Smooth muscle cell (in vitro differentiated cells): ENCODE results near the gene ADK. TPM values are rescaled to one million over a fixed set of nuclear protein-coding genes. Genes with fewer than 3 reads are reported as not detected.
A peak's percentile ranks its signal among the peaks of the same experiment; 100 is the strongest.

Experiments
- DNase-seq: peaks from one replicate; lab custom pipeline; 2025; ENCODE audit not compliant: unreplicated experiment; lab: John Stamatoyannopoulos, UW
- H2AFZ ChIP-seq: fragments of 200-600 bp; sonication (generic); 2 replicates; pipeline ENCODE4 v1.6.0; 2016; ENCODE audit warnings: antibody characterized with exemption, low read depth, mild to moderate bottlenecking
- H3F3A ChIP-seq: fragments of 200-600 bp; sonication (generic); 2 replicates; pipeline ENCODE4 v1.6.0; 2017; ENCODE audit warnings: antibody characterized with exemption, low read depth
- H3K27ac ChIP-seq: fragments of 200-600 bp; sonication (generic); 2 replicates; pipeline ENCODE4 v1.5.1; 2016; ENCODE audit warnings: low read depth, mild to moderate bottlenecking
- H3K27me3 ChIP-seq: fragments of 200-600 bp; sonication (generic); 2 replicates; pipeline ENCODE4 v1.6.1; 2016; ENCODE audit warnings: low read depth, mild to moderate bottlenecking
- H3K36me3 ChIP-seq: fragments of 200-600 bp; sonication (generic); 2 replicates; pipeline ENCODE4 v1.5.1; 2016; ENCODE audit warnings: low read depth
- H3K4me1 ChIP-seq: fragments of 200-600 bp; sonication (generic); 2 replicates; pipeline ENCODE4 v1.5.1; 2016; ENCODE audit warnings: low read depth
- H3K4me2 ChIP-seq: fragments of 200-600 bp; sonication (generic); 2 replicates; pipeline ENCODE4 v1.6.0; 2016; ENCODE audit warnings: mild to moderate bottlenecking
- H3K4me3 ChIP-seq: fragments of 200-600 bp; sonication (generic); 2 replicates; pipeline ENCODE4 v1.5.1; 2016; ENCODE audit warnings: mild to moderate bottlenecking
- H3K79me2 ChIP-seq: fragments of 200-600 bp; sonication (generic); 2 replicates; pipeline ENCODE4 v1.6.0; 2016; ENCODE audit warnings: low read depth, mild to moderate bottlenecking
- H3K9ac ChIP-seq: fragments of 200-600 bp; sonication (generic); 2 replicates; pipeline ENCODE4 v1.6.0; 2016; ENCODE audit warnings: low read depth
- H3K9me3 ChIP-seq: fragments of 200-600 bp; sonication (generic); replicated peaks from 2 replicates; pipeline ENCODE4 v1.5.1; 2016; ENCODE audit warnings: low read depth
- H4K20me1 ChIP-seq: fragments of 200-600 bp; sonication (generic); 2 replicates; pipeline ENCODE4 v1.6.0; 2016; ENCODE audit warnings: low read depth
- CTCF ChIP-seq: fragments of 200-600 bp; sonication (generic); IDR thresholded peaks from 2 replicates; pipeline ENCODE4 v1.5.1; 2017; ENCODE audit warnings: borderline replicate concordance, mild to moderate bottlenecking, antibody characterized with exemption; ENCODE audit not compliant: insufficient read depth, poor library complexity, severe bottlenecking
- WGBS: methylation state at CpG from one replicate; pipeline ENCODE4 v1.1.7; 2016; ENCODE audit warnings: low lambda C conversion rate; 5-methylcytosine and 5-hydroxymethylcytosine counted together
- polyA plus RNA-seq: library from polyadenylated mRNA; unstranded; fragments of >200 nt; fragmentation: Nextera tagmentation; extraction: Ambion mirVana; gene quantifications from 2 replicates; pipeline ENCODE4 v1.2.1, GENCODE V29; 2016
- total RNA-seq: library from RNA; depleted of rRNA; stranded (reverse); fragments of >200 nt; gene quantifications from 2 replicates; pipeline ENCODE4 v1.2.3, GENCODE V29; 2014

Gene ADK
- total and polyA plus RNA-seq, 2 experiments from 2014 or later, result 19.4 to 25.1 TPM

GRCh38 chr10:74419958-74420375 lies 268.9 kb downstream of the ADK start:
- H3K27me3 ChIP-seq, result no peaks in the 10 kb centered on the region
- H3K36me3 ChIP-seq, result no peaks in the 10 kb centered on the region
- H3K9me3 ChIP-seq, result no peaks in the 10 kb centered on the region
- H2AFZ ChIP-seq, result no peak overlapping the region
- no peaks in the 10 kb centered on the region for H3F3A ChIP-seq
- no peak overlapping the region for H3K4me2 ChIP-seq
- no peaks in the 10 kb centered on the region for H3K79me2 ChIP-seq
- no peak overlapping the region for H3K4me3 ChIP-seq
- H3K9ac ChIP-seq, result no peak overlapping the region
- TF ChIP-seq CTCF, result peak; percentile 41
- 93% methylated on average over 2 of the region's 2 CpGs for WGBS
- no peaks in the 10 kb centered on the region for H4K20me1 ChIP-seq
- H3K4me1 ChIP-seq, result peaks cover 17% of the 10 kb centered on the region
- H3K27ac ChIP-seq, result no peak overlapping the region
- DNase-seq, result no peak

- no peaks in the 10 kb centered on the region for H4K20me1 ChIP-seq
- no peak overlapping the region for H2AFZ ChIP-seq
- H3K36me3 ChIP-seq, result no peaks in the 10 kb centered on the region
- peaks cover under 1% of the 10 kb centered on the region for H3K4me1 ChIP-seq
- no peaks in the 10 kb centered on the region for H3F3A ChIP-seq
- no peak for DNase-seq
- H3K79me2 ChIP-seq, result no peaks in the 10 kb centered on the region
- H3K9ac ChIP-seq, result no peak overlapping the region
- H3K27me3 ChIP-seq, result no peaks in the 10 kb centered on the region
- no peak for TF ChIP-seq CTCF
- no peaks in the 10 kb centered on the region for H3K9me3 ChIP-seq
- no peak overlapping the region for H3K27ac ChIP-seq
- H3K4me3 ChIP-seq, result no peak overlapping the region
- WGBS, result 100% methylated on average over 1 of the region's 1 CpG
- no peak overlapping the region for H3K4me2 ChIP-seq
Observed at GRCh38 chr10:74424565-74424964, 273.5 kb downstream of the ADK start.

GRCh38 chr10:74425456-74426001 lies 274.5 kb downstream of the ADK start:
- no peak for DNase-seq
- Histone ChIP-seq H4K20me1 (no peaks in the 10 kb centered on the region), H3K4me2 (no peak overlapping the region), H3K9me3 (no peaks in the 10 kb centered on the region), H3K27me3 (no peaks in the 10 kb centered on the region), H3K27ac (no peak overlapping the region), H3K4me1 (no peaks in the 10 kb centered on the region), H3K36me3 (no peaks in the 10 kb centered on the region), H3K4me3 (no peak overlapping the region), H3F3A (no peaks in the 10 kb centered on the region), H3K79me2 (no peaks in the 10 kb centered on the region), H3K9ac (no peak overlapping the region), H2AFZ (no peak overlapping the region)
- WGBS, result 97% methylated on average over 2 of the region's 2 CpGs
- TF ChIP-seq CTCF, result no peak

GRCh38 chr10:74431816-74432215 lies 280.8 kb downstream of the ADK start:
- Histone ChIP-seq H2AFZ (no peak overlapping the region), H3K4me2 (no peak overlapping the region), H3K79me2 (no peaks in the 10 kb centered on the region), H3K9ac (no peak overlapping the region), H3K27ac (no peak overlapping the region), H3K9me3 (no peaks in the 10 kb centered on the region), H4K20me1 (peaks cover 11% of the 10 kb centered on the region), H3K36me3 (no peaks in the 10 kb centered on the region), H3K27me3 (no peaks in the 10 kb centered on the region), H3F3A (no peaks in the 10 kb centered on the region), H3K4me3 (no peak overlapping the region), H3K4me1 (peaks cover 12% of the 10 kb centered on the region)
- 98% methylated on average over 4 of the region's 4 CpGs for WGBS
- TF ChIP-seq CTCF, result no peak
- DNase-seq, result no peak
